ENCODE data around the gene TRAT1.
A peak's percentile ranks its signal among the peaks of the same experiment; 100 is the strongest.

Gene TRAT1, protein sequence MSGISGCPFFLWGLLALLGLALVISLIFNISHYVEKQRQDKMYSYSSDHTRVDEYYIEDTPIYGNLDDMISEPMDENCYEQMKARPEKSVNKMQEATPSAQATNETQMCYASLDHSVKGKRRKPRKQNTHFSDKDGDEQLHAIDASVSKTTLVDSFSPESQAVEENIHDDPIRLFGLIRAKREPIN

GRCh38 chr3:108822123-108822897 is at the start of gene TRAT1:
TSS of gene TRAT1 (plus strand) at chr3:108822786. CDS start at chr3:108822928, 142 bp downstream.
- no peak for TF ChIP-seq GATA2 (IDR thresholded peaks at IDR 0.05; ENCODE audit: low read depth, low read length)
- no peak for TF ChIP-seq GATA3 (IDR thresholded peaks at IDR 0.05; ENCODE audit: low read depth, low read length)

GRCh38 chr3:108775649-108776048 is 46.9 kb upstream of the TRAT1 start:
- no peak for TF ChIP-seq GATA2 (IDR thresholded peaks at IDR 0.05; ENCODE audit: low read depth, low read length)
- TF ChIP-seq GATA3 (IDR thresholded peaks at IDR 0.05; ENCODE audit: low read depth, low read length), result no peak

DNA sequence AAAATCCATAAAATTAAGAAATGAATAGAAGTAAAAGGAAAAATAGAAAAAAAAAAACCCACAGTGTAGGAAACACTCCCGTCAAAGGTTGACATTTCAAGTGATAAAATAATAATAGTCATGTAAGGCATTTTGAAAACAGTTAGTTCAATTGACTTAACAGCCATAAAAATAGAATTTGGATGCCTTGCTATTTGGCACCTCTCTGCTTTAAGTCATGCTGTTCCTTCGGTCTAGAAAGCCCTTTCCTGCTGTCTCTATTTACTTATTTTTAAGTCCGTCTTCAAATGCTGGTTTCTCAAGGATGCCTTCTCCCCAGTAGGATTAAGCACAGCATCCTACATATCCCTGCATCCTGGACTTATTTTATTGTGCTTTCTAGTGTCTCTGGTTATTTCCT is 43.1 kb upstream of the TRAT1 start:
- no peak for TF ChIP-seq GATA3 (IDR thresholded peaks at IDR 0.05; ENCODE audit: low read depth, low read length)
- no peak for TF ChIP-seq GATA2 (IDR thresholded peaks at IDR 0.05; ENCODE audit: low read depth, low read length)

DNA sequence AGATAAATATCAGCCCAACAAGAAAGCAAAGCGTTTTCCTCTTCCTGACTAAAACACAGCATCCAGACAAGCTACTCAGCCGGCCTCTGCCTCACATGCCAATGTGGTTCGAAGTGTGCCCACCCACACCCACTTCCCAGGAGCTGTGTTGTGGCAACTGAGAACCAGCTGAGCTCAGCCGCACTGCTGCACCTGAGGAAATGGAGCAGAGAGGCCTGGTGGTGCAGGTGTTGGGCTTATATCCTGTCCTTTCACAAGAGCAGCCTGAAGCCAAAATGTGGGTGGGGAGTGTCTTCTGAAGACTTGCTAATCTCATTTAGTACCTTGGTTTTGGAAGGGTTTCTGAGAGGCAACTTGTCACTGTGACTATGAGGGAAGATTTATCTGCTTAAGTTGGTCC is 42.4 kb upstream of the TRAT1 start:
- no peak for TF ChIP-seq GATA2 (IDR thresholded peaks at IDR 0.05; ENCODE audit: low read depth, low read length)
- no peak for TF ChIP-seq GATA3 (IDR thresholded peaks at IDR 0.05; ENCODE audit: low read depth, low read length)

DNA sequence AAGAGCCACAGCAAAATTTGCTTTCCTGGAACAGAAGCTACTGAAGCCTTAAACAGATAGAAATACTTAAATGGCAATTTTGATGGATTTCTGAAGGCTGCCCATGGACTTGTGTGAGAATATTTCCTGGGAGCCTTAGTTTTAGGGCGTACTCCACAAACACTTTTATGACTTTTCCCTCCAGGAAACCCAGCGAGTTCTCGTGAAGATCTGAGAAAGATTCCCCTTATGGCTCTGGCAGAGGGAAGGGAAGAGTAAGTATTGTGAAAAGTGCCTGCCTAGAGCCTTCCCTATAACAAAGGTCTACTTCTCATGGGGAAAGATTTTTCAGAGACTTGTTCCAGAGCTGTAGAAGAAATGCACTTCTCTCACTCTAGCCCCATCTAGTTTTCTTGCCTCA is 31.1 kb upstream of the TRAT1 start:
- no peak for TF ChIP-seq GATA2 (IDR thresholded peaks at IDR 0.05; ENCODE audit: low read depth, low read length)
- TF ChIP-seq GATA3 (IDR thresholded peaks at IDR 0.05; ENCODE audit: low read depth, low read length), result no peak

DNA sequence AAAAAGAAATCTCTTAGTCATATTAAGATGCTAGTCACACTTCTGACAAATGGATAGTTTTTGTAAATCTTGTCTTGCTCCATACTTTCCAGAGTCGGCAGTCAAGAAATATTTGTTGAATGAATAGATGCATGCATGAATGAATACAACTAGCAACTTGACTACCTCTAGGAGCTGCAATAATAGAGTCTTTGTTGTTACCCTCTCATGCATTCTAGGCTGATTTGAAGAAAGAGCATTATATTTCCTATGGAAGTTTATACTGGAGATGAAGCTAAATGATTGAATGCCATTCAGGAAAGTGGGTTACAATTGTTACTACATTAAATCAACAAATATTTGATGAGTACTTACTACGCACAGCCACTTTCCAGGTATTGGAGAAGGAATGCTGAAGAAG is 18.1 kb upstream of the TRAT1 start:
- TF ChIP-seq GATA3 (IDR thresholded peaks at IDR 0.05; ENCODE audit: low read depth, low read length), result no peak
- no peak for TF ChIP-seq GATA2 (IDR thresholded peaks at IDR 0.05; ENCODE audit: low read depth, low read length)

GRCh38 chr3:108804966-108805365 is 17.6 kb upstream of the TRAT1 start:
- no peak for TF ChIP-seq GATA2 (IDR thresholded peaks at IDR 0.05; ENCODE audit: low read depth, low read length)
- no peak for TF ChIP-seq GATA3 (IDR thresholded peaks at IDR 0.05; ENCODE audit: low read depth, low read length)

DNA sequence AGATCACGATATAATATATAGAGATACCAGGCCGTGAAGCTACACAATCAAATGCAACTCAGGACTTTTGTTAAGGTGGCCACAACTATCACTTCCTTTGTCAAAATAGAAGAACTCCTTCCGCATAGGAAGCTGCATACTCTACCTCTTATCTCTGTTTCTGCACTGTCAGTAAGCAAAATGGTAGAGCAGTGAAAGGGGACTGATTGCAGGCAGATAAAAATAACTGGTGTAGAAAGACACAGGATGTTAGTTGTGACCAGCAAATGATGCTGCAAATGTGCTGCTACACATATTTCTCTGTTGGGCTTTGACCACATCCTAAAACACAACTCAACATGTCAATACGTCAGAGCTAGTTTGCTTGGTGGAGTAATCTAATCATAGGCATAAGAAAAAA is 16.3 kb upstream of the TRAT1 start:
- peak; percentile 27; the same call in 1 of the 2 replicates for TF ChIP-seq GATA2 (IDR thresholded peaks at IDR 0.05; ENCODE audit: low read depth, low read length)
- no peak for TF ChIP-seq GATA3 (IDR thresholded peaks at IDR 0.05; ENCODE audit: low read depth, low read length)

DNA sequence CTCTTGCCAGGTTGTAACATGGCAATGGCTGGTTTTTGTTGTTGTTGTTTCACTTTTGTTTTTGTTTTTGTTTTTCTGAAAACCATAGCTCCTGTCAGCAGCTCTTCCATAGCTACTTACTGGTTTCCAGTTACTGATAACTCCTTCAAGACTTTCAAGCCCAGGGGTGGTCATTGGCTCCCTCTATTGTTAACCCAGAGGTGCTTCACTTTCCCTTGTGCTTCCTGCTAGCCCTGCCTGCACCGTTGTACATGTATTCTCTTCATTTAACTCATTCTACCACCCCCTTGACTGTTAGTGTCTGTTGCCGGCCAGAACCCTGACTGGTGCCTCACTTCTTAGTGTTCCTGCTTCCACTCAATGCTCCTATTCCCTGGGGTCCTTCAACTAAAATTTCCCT is 4.2 kb upstream of the TRAT1 start:
- TF ChIP-seq GATA2 (IDR thresholded peaks at IDR 0.05; ENCODE audit: low read depth, low read length), result no peak
- no peak for TF ChIP-seq GATA3 (IDR thresholded peaks at IDR 0.05; ENCODE audit: low read depth, low read length)

- TF ChIP-seq GATA3 (IDR thresholded peaks at IDR 0.05; ENCODE audit: low read depth, low read length) (no peak), GATA2 (IDR thresholded peaks at IDR 0.05; ENCODE audit: low read depth, low read length) (no peak)
Observed at GRCh38 chr3:108820586-108820985, 2.0 kb upstream of the TRAT1 start.

GRCh38 chr3:108823227-108823626 is 641 bp downstream of the TRAT1 start:
- TF ChIP-seq GATA2 (IDR thresholded peaks at IDR 0.05; ENCODE audit: low read depth, low read length) (no peak), GATA3 (IDR thresholded peaks at IDR 0.05; ENCODE audit: low read depth, low read length) (no peak)

DNA sequence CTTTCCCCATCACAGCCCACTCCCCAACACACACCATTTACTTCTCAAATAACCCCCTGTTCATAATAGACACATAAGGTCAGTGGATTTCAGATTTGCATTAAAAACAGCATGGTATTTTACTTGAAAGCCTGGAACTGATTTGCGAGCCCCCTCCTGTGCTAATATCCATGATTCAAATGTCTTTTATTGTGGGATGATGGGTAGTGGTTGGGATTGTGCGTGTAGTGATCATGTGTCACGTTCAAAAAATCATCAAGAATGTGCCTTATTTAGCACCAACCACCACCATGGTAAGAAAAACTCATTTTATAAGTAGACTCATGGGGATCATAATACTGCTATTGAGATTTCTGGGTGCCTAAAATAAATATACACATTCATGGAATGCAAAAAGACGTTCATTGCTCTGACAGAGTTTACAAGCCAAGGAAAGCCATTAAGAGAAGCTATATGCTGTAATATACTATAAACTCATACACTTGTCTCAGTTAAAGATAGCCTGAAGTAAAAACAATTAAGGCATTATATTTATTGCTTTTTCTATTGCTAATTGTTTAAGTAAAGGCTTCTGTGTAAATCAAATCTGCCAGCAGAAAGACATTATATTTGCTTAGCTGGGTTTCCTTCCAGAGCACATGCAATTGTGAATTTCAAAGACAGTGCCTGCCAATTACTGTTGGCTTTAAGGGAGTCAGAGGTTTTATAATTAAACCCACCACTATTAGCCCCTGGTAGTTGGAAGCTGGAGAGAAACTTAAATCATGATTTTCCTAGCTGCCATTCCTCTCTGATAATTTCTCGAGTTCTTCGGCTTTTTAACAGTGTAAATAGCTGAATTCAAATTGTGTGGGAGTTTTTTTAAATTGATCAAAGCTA is 4.0 kb downstream of the TRAT1 start:
- no peak for TF ChIP-seq GATA2 (IDR thresholded peaks at IDR 0.05; ENCODE audit: low read depth, low read length)
- no peak for TF ChIP-seq GATA3 (IDR thresholded peaks at IDR 0.05; ENCODE audit: low read depth, low read length)

DNA sequence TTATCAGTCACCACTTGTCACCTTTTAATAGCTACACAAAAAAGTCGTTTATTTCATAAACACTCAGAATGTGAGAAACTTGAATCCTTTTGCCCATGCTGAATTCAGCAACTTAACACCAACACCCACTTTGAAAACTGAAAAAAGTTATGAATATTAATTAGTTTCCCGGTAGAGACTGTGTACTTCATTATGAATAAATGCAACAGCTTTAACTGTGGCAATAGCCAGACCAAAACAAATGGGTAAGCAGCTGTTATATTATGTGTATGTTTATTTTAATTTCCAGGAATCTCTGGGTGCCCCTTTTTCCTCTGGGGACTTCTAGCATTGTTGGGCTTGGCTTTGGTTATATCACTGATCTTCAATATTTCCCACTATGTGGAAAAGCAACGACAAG is 7.8 kb downstream of the TRAT1 start:
- TF ChIP-seq GATA3 (IDR thresholded peaks at IDR 0.05; ENCODE audit: low read depth, low read length) (no peak), GATA2 (IDR thresholded peaks at IDR 0.05; ENCODE audit: low read depth, low read length) (no peak)

- TF ChIP-seq GATA2 (IDR thresholded peaks at IDR 0.05; ENCODE audit: low read depth, low read length) (no peak), GATA3 (IDR thresholded peaks at IDR 0.05; ENCODE audit: low read depth, low read length) (no peak)
Observed at GRCh38 chr3:108830991-108831614, 8.5 kb downstream of the TRAT1 start.
